NT2/D1 (cell line): ENCODE measurements around the gene CD200R1L.

Experiments used
- DNase-seq: peaks from one replicate; pipeline ENCODE4 v3.0.0-alpha.2; 2011; ENCODE audit warnings: low read depth, low spot score
- H3K27me3 ChIP-seq: 2 replicates; pipeline ENCODE4 v1.6.0; 2011; ENCODE audit warnings: mild to moderate bottlenecking; ENCODE audit not compliant: insufficient read length, insufficient read depth
- H3K36me3 ChIP-seq: 2 replicates; pipeline ENCODE4 v1.6.1; 2011; ENCODE audit warnings: mild to moderate bottlenecking, low read length, mixed read lengths; ENCODE audit not compliant: insufficient read depth, insufficient read length
- H3K4me1 ChIP-seq: 2 replicates; pipeline ENCODE4 v1.5.1; 2011; ENCODE audit not compliant: insufficient read depth, insufficient read length
- H3K4me3 ChIP-seq: 2 replicates; pipeline ENCODE4 v1.5.1; 2011; ENCODE audit warnings: low read depth; ENCODE audit not compliant: insufficient read length
- H3K9ac ChIP-seq: 2 replicates; pipeline ENCODE4 v1.6.0; 2011; ENCODE audit warnings: low read depth; ENCODE audit not compliant: insufficient read length
- H3K9me3 ChIP-seq: 2 replicates; pipeline ENCODE4 v1.5.1; 2011; ENCODE audit warnings: mild to moderate bottlenecking, low read length; ENCODE audit not compliant: insufficient read depth
- SUZ12 ChIP-seq: IDR thresholded peaks from 2 replicates; pipeline ENCODE4 v1.6.1; 2011; ENCODE audit not compliant: insufficient read length, insufficient read depth; ENCODE audit errors: extremely low read depth
- YY1 ChIP-seq: IDR thresholded peaks from 2 replicates; pipeline ENCODE4 v1.6.1; 2011; ENCODE audit not compliant: insufficient read length, insufficient read depth
- ZNF274 ChIP-seq: IDR thresholded peaks from 2 replicates; pipeline ENCODE4 v1.6.1; 2011; ENCODE audit warnings: mild to moderate bottlenecking, low read depth, low read length

Gene CD200R1L

DNA sequence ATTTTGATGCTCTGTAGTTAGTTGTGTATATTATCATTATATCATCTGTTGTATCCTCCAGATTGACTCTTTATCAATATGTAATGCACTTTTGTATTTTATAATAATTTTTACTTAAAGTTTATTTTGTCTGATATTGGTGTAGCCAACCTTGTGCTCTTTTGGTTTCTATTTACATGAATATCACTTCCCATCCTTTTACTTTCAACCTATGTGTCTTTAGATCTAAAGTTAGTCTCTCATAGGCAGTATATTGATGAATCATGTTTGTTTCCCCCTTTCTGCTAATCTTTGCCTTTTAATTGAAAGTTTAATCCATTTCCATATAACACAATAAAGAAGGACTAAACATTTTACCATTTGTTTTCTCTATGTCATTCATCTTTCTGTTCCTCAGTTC lies 28.1 kb upstream of the CD200R1L start:
- Histone ChIP-seq H3K4me1 (no peaks in the 10 kb centered on the region), H3K4me3 (no peak overlapping the region), H3K27me3 (no peaks in the 10 kb centered on the region), H3K36me3 (no peaks in the 10 kb centered on the region), H3K9me3 (no peaks in the 10 kb centered on the region; the same call in 1 of the 2 replicates), H3K9ac (no peak overlapping the region)
- TF ChIP-seq ZNF274 (no peak), YY1 (no peak), SUZ12 (no peak)
- DNase-seq = no peak

DNA sequence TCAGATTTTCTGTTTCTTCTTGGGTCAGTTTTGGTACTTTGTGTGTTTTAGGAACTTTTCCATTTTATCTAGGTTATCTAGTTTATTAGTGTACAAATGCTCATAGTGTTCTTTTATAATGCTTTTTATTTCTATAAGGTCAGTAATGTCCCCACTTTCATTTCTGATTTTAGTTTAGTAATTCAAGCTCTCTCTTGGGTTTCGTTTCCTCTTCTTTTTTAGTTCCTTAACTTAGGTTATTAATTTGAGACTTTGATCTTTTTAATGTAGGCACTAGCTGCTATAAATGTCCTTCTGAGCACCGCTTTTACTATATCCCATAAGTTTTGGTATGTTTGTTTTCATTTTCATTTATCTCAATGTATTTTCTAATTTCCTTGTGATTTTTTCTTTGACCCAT lies 27.0 kb upstream of the CD200R1L start:
- H3K36me3 ChIP-seq = no peaks in the 10 kb centered on the region
- TF ChIP-seq ZNF274 (no peak), SUZ12 (no peak), YY1 (no peak)
- no peaks in the 10 kb centered on the region; the same call in 1 of the 2 replicates for H3K9me3 ChIP-seq
- H3K9ac ChIP-seq = no peak overlapping the region
- DNase-seq = no peak
- no peaks in the 10 kb centered on the region for H3K27me3 ChIP-seq
- H3K4me3 ChIP-seq = no peak overlapping the region
- no peaks in the 10 kb centered on the region for H3K4me1 ChIP-seq

DNA sequence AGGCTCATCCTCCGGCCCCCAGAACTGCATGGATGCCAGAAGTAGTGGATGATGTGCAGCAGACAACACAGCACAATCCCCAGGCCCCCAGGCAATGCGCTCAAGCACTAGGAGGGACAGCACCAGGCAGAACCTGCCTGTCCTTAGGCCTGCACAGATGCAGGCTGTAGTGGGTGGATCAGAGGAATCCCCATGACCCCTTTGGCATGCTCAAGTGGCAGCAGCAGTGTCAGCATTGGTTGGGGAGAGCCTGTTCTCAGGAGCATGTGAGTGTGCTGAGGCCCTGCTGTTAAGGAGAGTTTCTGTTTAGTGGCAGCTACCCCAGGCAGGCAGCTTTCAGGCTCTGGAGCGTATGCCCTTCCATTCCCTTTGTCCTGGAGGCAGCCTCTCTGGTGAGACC lies 25.1 kb upstream of the CD200R1L start:
- no peaks in the 10 kb centered on the region; the same call in 1 of the 2 replicates for H3K9me3 ChIP-seq
- H3K4me3 ChIP-seq = no peak overlapping the region
- TF ChIP-seq ZNF274 (no peak), SUZ12 (no peak), YY1 (no peak)
- H3K9ac ChIP-seq = no peak overlapping the region
- DNase-seq = no peak
- no peaks in the 10 kb centered on the region for H3K4me1 ChIP-seq
- no peaks in the 10 kb centered on the region for H3K36me3 ChIP-seq
- H3K27me3 ChIP-seq = no peaks in the 10 kb centered on the region

DNA sequence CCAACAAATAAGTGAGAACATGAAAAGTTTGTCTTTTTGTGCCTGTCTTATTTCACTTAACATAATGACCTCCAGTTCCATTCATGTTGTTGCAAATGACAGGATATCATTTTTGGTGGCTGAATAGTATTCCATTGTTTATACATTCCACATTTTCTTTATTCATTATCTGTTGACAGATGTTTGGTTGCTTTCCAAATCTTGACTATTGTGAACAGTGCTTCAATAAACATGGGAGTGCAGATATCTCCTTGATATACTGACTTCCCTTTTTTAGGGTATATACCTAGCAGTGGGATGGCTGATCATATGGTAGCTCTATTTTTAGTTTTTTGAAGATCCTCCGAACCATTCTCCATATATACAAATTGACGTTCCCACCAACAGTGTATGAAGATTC lies 19.1 kb upstream of the CD200R1L start:
- no peak overlapping the region for H3K9ac ChIP-seq
- H3K27me3 ChIP-seq = no peaks in the 10 kb centered on the region
- no peaks in the 10 kb centered on the region for H3K4me1 ChIP-seq
- H3K4me3 ChIP-seq = no peak overlapping the region
- TF ChIP-seq YY1 (no peak), SUZ12 (no peak), ZNF274 (no peak)
- no peaks in the 10 kb centered on the region; the same call in 1 of the 2 replicates for H3K9me3 ChIP-seq
- H3K36me3 ChIP-seq = no peaks in the 10 kb centered on the region
- no peak for DNase-seq

DNA sequence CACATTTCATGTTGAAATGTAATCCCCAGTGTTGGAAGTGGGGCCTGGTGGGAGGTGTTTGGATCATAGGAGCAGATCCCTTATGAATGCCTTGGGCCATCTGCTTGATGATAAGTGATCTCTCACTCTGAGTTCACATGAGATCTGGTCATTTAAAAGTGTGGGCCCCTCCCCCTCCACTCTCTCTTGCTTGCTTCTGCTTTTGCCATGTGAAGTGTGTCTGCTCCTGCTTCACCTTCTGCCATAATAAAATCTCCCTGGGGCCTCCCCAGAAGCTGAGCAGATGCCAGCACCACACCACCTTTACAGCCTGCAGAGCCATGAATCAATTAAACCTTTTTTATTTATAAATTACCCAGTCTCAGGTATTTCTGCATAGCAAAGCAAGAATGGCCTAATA lies 14.2 kb upstream of the CD200R1L start:
- no peaks in the 10 kb centered on the region for H3K36me3 ChIP-seq
- H3K4me3 ChIP-seq = no peak overlapping the region
- H3K9me3 ChIP-seq = peaks cover 30% of the 10 kb centered on the region
- H3K27me3 ChIP-seq = no peaks in the 10 kb centered on the region
- no peak overlapping the region for H3K9ac ChIP-seq
- TF ChIP-seq YY1 (no peak), SUZ12 (no peak), ZNF274 (no peak)
- no peaks in the 10 kb centered on the region for H3K4me1 ChIP-seq
- no peak for DNase-seq

DNA sequence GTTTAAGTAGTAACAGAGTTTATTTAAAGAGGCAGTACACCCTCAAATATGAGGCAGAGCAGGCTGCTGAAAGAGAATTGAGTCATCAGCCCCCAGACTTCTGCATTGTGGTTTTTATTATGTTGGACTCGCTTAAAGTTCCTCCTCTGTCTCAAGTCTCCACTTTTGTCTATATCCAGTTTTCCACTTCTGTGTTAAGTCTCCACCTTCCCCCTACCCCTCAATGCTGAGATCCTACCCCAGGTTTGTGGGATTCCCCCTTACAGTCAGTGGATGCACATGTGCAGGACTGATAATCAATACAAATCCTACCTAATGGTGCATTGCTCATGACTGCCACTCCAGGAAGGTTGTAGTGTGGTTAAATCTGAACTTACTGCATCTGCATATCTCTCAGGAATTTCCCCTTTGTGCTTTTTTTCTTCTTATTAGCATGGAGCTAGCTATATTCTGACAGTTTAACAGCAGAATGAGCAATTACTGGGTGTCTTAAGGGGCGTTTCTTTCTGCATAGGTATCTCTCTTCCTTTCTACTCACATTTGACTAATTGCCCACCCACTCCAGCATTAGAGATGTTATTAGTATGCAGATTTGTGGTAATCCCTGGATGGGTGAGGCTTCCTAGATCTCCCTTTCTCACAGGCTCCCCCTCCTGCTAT lies 11.9 kb upstream of the CD200R1L start:
- Histone ChIP-seq H3K4me3 (no peak overlapping the region), H3K4me1 (no peaks in the 10 kb centered on the region), H3K9ac (no peak overlapping the region), H3K9me3 (peaks cover 30% of the 10 kb centered on the region), H3K27me3 (no peaks in the 10 kb centered on the region), H3K36me3 (no peaks in the 10 kb centered on the region)
- no peak for TF ChIP-seq YY1
- TF ChIP-seq SUZ12 = no peak
- TF ChIP-seq ZNF274 = no peak
- peak; percentile 20 for DNase-seq

DNA sequence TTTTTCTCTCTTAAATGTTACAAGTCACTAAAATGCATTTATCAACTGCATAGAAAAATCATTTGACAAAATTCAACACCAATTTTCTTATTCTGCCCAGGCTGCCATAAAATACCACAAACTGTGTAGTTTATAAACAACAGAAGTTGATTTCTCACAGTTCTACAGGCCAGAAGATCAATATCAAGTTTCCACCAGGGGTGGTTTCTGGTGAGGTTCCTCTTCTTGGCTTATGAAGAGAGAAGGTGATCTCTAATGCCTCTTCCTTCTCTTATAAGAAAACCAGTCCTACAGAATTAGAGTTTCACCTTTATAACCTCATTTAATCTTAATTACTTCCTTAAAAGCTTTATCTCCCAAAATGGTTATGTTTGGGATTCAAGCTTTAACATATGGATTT lies 10.9 kb upstream of the CD200R1L start:
- Histone ChIP-seq H3K36me3 (no peaks in the 10 kb centered on the region), H3K4me3 (no peak overlapping the region), H3K4me1 (no peaks in the 10 kb centered on the region), H3K9ac (no peak overlapping the region), H3K27me3 (no peaks in the 10 kb centered on the region), H3K9me3 (peaks cover 30% of the 10 kb centered on the region)
- no peak for DNase-seq
- TF ChIP-seq SUZ12 = no peak
- TF ChIP-seq YY1 = no peak
- TF ChIP-seq ZNF274 = no peak
